GM13977 (cell line): Measurements from ENCODE around the gene TEX48.

Source experiments
- DNase-seq: peaks from one replicate; pipeline ENCODE4 v3.0.0; 2012; ENCODE audit warnings: low spot score
- CTCF ChIP-seq: IDR thresholded peaks from 2 replicates; pipeline ENCODE4 v1.5.1; 2012; ENCODE audit warnings: mild to moderate bottlenecking, control low read depth; ENCODE audit not compliant: insufficient read depth; ENCODE audit errors: extremely low read depth, missing control alignments
- in situ Hi-C: fragments of 300-500 bp; cut with MboI; formaldehyde crosslinking; loops from one replicate; pipeline ENCODE4 v1.12.0; 2022; ENCODE audit warnings: low sequenced_read_pairs, low pct_unique_long_range_greater_than_20kb, mixed read lengths, inconsistent platforms; ENCODE audit not compliant: unreplicated experiment

Gene TEX48

GRCh38 chr9:114638404-114638803 lies 43.6 kb downstream of the TEX48 start:
- no peak for DNase-seq
- TF ChIP-seq CTCF: no peak
- in situ Hi-C loops: no loop called here

- DNase-seq: no peak
- in situ Hi-C loops: no loop called here
- no peak for TF ChIP-seq CTCF
These were observed 47.6 kb downstream of the TEX48 start for GRCh38 chr9:114634387-114634786.

- in situ Hi-C loops: no loop called here
- no peak for TF ChIP-seq CTCF
- DNase-seq: no peak
These were observed 48.4 kb downstream of the TEX48 start for GRCh38 chr9:114633438-114634089.

- no peak for TF ChIP-seq CTCF
- no peak for DNase-seq
- in situ Hi-C loops: no loop called here
These were observed 50.8 kb downstream of the TEX48 start for GRCh38 chr9:114631166-114631565.

GRCh38 chr9:114629563-114630090 lies 52.4 kb downstream of the TEX48 start:
- in situ Hi-C loops: no loop called here
- no peak for TF ChIP-seq CTCF
- no peak for DNase-seq

- in situ Hi-C loops: no loop called here
- no peak for DNase-seq
- no peak for TF ChIP-seq CTCF
These were observed 54.4 kb downstream of the TEX48 start for GRCh38 chr9:114627553-114627952.
